GM12878 (cell line): ENCODE measurements around the gene GABBR2. TPM values are rescaled to one million over a fixed set of nuclear protein-coding genes. Genes with fewer than 3 reads are reported as not detected.

Experiments used
- ATAC-seq: fragments of 200-7000 bp; cut with Tn5 transposase; 3 replicates; pipeline ENCODE4 v1.9.1; 2020; ENCODE audit warnings: mild to moderate bottlenecking, moderate library complexity
- BruUV-seq: library from RNA; stranded (reverse); fragments of 400-500 nt; replicated peaks from 2 replicates; lab custom pipeline; 2021; lab: Mats Ljungman, UMichigan
- CTCF ChIA-PET: fragments of 300-600 bp; sonication (Branson Sonifier 250); formaldehyde crosslinking; extraction: SDS; loops from one replicate; lab custom pipeline; 2021; ENCODE audit warnings: inconsistent platforms; lab: Yijun Ruan, JAX
- POLR2A ChIA-PET: fragments of 350-600 bp; formaldehyde crosslinking; extraction: SDS; loops from one replicate; lab custom pipeline; 2021; ENCODE audit warnings: inconsistent platforms; lab: Charles Lee
- RAD21 ChIA-PET: fragments of 300-600 bp; sonication (Branson Sonifier 250); formaldehyde crosslinking; loops from one replicate; lab custom pipeline; 2023; ENCODE audit warnings: antibody characterized with exemption; ENCODE audit not compliant: unreplicated experiment; lab: Charles Lee
- SMC1A ChIA-PET: fragments of 300-600 bp; sonication (Branson Sonifier 250); formaldehyde crosslinking; loops from one replicate; lab custom pipeline; 2023; ENCODE audit not compliant: unreplicated experiment, uncharacterized antibody; lab: Charles Lee
- DNase-seq: peaks from one replicate; pipeline ENCODE4 v3.0.0-alpha.2; 2011; ENCODE audit warnings: low read depth, low spot score
- FAIRE-seq: peaks from 3 replicates; lab custom pipeline; 2011; peaks lifted over from hg19 to GRCh38; lab: Jason Lieb, UNC
- H2AFZ ChIP-seq: 2 replicates; pipeline ENCODE4 v1.6.0; 2011; ENCODE audit warnings: low read depth, low read length, control low read depth; ENCODE audit not compliant: control insufficient read depth
- H3K27ac ChIP-seq: 2 replicates; pipeline ENCODE4 v1.5.1; 2011; ENCODE audit warnings: control low read depth; ENCODE audit not compliant: control insufficient read depth, insufficient read depth
- H3K27me3 ChIP-seq, 2 experiments: replicated peaks in 1 of 2; 2 replicates each; pipeline versions ENCODE4 v1.6.0 to v1.6.1; 2011; ENCODE audit warnings: low read length in 1 of 2; ENCODE audit not compliant: control insufficient read depth in 2 of 2, insufficient read depth in 2 of 2
- H3K36me3 ChIP-seq, 2 experiments: 2 replicates each; pipeline ENCODE4 v1.5.1; 2011; ENCODE audit warnings: low read length in 1 of 2; ENCODE audit not compliant: control insufficient read depth in 2 of 2, insufficient read depth in 2 of 2
- H3K4me1 ChIP-seq: 2 replicates; pipeline ENCODE4 v1.6.1; 2011; ENCODE audit warnings: mild to moderate bottlenecking, low read length, moderate library complexity, mixed read lengths; ENCODE audit not compliant: control insufficient read depth, insufficient read depth
- H3K4me2 ChIP-seq: 2 replicates; pipeline ENCODE4 v1.6.0; 2011; ENCODE audit warnings: control low read depth; ENCODE audit not compliant: control insufficient read depth, insufficient read depth
- H3K4me3 ChIP-seq: fragments of 200-600 bp; sonication (generic); 2 replicates; pipeline ENCODE4 v1.5.1; 2016
- H3K79me2 ChIP-seq: 2 replicates; pipeline ENCODE4 v1.6.0; 2011; ENCODE audit warnings: low read length; ENCODE audit not compliant: control insufficient read depth, insufficient read depth
- H3K9ac ChIP-seq: 2 replicates; pipeline ENCODE4 v1.8.0; 2011; ENCODE audit warnings: low read length, control low read depth, mixed read lengths; ENCODE audit not compliant: control insufficient read depth, insufficient read depth
- H3K9me3 ChIP-seq: replicated peaks from 3 replicates; pipeline ENCODE4 v1.5.1; 2011; ENCODE audit warnings: mild to moderate bottlenecking, low read length; ENCODE audit not compliant: control insufficient read depth, insufficient read depth
- H4K20me1 ChIP-seq: 2 replicates; pipeline ENCODE4 v1.6.0; 2011; ENCODE audit not compliant: control insufficient read depth, insufficient read depth
- ATF2 ChIP-seq: IDR thresholded peaks from 2 replicates; pipeline ENCODE4 v1.6.1; 2012; ENCODE audit warnings: low read length, inconsistent platforms
- CREB1 ChIP-seq: IDR thresholded peaks from 2 replicates; pipeline ENCODE4 v1.6.1; 2012; ENCODE audit warnings: low read depth, mild to moderate bottlenecking, inconsistent platforms
- E2F8 ChIP-seq: fragments of 450-650 bp; IDR thresholded peaks from 2 replicates; pipeline ENCODE4 v1.6.1; 2018; ENCODE audit warnings: mild to moderate bottlenecking, low read depth, moderate library complexity; ENCODE audit not compliant: partially characterized antibody
- NR2C2 ChIP-seq: IDR thresholded peaks from 2 replicates; pipeline ENCODE4 v1.6.1; 2011; ENCODE audit warnings: borderline replicate concordance, low read depth; ENCODE audit not compliant: control insufficient read depth, insufficient read length
- POLR2AphosphoS2 ChIP-seq: IDR thresholded peaks from 2 replicates; pipeline ENCODE4 v1.6.1; 2011; ENCODE audit warnings: low read depth, mild to moderate bottlenecking, low read length, improper control_type of control experiment, moderate library complexity
- RCOR1 ChIP-seq: conservative IDR thresholded peaks from 2 replicates; pipeline ENCODE4 v1.6.1; 2012; ENCODE audit warnings: low read depth, low read length, improper control_type of control experiment
- RELA ChIP-seq: fragments of 450-650 bp; IDR thresholded peaks from 2 replicates; pipeline ENCODE4 v1.8.0; 2014; ENCODE audit warnings: borderline replicate concordance; ENCODE audit not compliant: partially characterized antibody
- SMARCA5 ChIP-seq: fragments of 450-650 bp; IDR thresholded peaks from 2 replicates; pipeline ENCODE4 v1.6.1; 2017; ENCODE audit warnings: mild to moderate bottlenecking
- SPI1 ChIP-seq: IDR thresholded peaks from 2 replicates; pipeline ENCODE4 v1.6.1; 2011; ENCODE audit warnings: low read depth, mild to moderate bottlenecking, low read length, moderate library complexity, borderline replicate concordance; ENCODE audit not compliant: insufficient read depth
- SREBF1 ChIP-seq: IDR thresholded peaks from 2 replicates; pipeline ENCODE4 v1.6.1; 2012; ENCODE audit warnings: mild to moderate bottlenecking, low read length
- SREBF2 ChIP-seq: IDR thresholded peaks from 2 replicates; pipeline ENCODE4 v1.6.1; 2012; ENCODE audit warnings: mild to moderate bottlenecking, low read length
- TAF1 ChIP-seq: IDR thresholded peaks from 2 replicates; pipeline ENCODE4 v1.6.1; 2011; ENCODE audit warnings: mild to moderate bottlenecking, low read depth, low read length, borderline replicate concordance
- WGBS: methylation state at CpG from one replicate; pipeline ENCODE4 v1.1.6; 2016; ENCODE audit warnings: low lambda C conversion rate; ENCODE audit not compliant: insufficient replicate concordance, insufficient coverage; ENCODE audit errors: missing lambda C conversion rate; 5-methylcytosine and 5-hydroxymethylcytosine counted together
- in situ Hi-C: fragments of 300-500 bp; cut with MboI; formaldehyde crosslinking; loops from 9 replicates; pipeline ENCODE4 v1.14.3; 2018; ENCODE audit warnings: mixed read lengths
- intact Hi-C: fragments of 100-400 bp; cut with micrococcal nuclease; formaldehyde crosslinking; loops from one replicate; pipeline ENCODE4 v1.14.2; 2022; ENCODE audit not compliant: unreplicated experiment
- polyA plus RNA-seq, 11 experiments: library from polyadenylated mRNA; depleted of rRNA in 4 of 11; unstranded in 6 of 11; stranded (reverse) in 5 of 11; fragments of >200 nt; fragmentation: Nextera tagmentation in 4 of 11; fragmentation: Illumina TruSeq in 1 of 11; extraction: Ambion mirVana in 4 of 11; extraction: Trizol in 1 of 11; gene quantifications; 1 replicate in 1 of 11; 2 replicates in 10 of 11; pipeline versions ENCODE4 v1.2.1 to v1.2.3, GENCODE V29; 2011 to 2016; ENCODE audit warnings: inconsistent platforms in 2 of 11, missing spikeins in 2 of 11, low read depth in 1 of 11
- total RNA-seq, 4 experiments: library from RNA; depleted of rRNA in 3 of 4; stranded (reverse); fragments of >200 nt in 3 of 4; fragmentation: Illumina TruSeq in 1 of 4; extraction: Trizol in 1 of 4; gene quantifications; 2 replicates each; pipeline versions ENCODE4 v1.2.1 to v1.2.3, GENCODE V29; 2013 to 2021
- TF ChIP-seq, protein P1 (sequence below): fragments of 450-650 bp; formaldehyde crosslinking; IDR thresholded peaks from 2 replicates; pipeline ENCODE4 v1.5.0; 2022; ENCODE audit warnings: mild to moderate bottlenecking, missing genetic modification characterization

The GABBR2 gene
- total and polyA plus RNA-seq, 10 of the 15 experiments (the other 5 are each of a cell fraction or from before 2014, with no cell fraction given), result 0.02 to 2.2 (median 0.06) TPM; not detected in 2

- Histone ChIP-seq H3K9ac (no peak overlapping the region), H3K27me3 (peaks cover 0 to 5% of the 10 kb centered on the region in 2 experiments; a peak in 1 of 4 replicates), H4K20me1 (no peaks in the 10 kb centered on the region), H3K27ac (no peak overlapping the region), H3K4me3 (no peak overlapping the region), H3K4me1 (no peaks in the 10 kb centered on the region), H2AFZ (no peak overlapping the region), H3K9me3 (no peaks in the 10 kb centered on the region; the same call in 2 of the 3 replicates), H3K36me3 (no peaks in the 10 kb centered on the region), H3K4me2 (no peak overlapping the region), H3K79me2 (no peaks in the 10 kb centered on the region)
- ChIA-PET CTCF (no interaction called here), SMC1A (no interaction called here), POLR2A (no interaction called here), RAD21 (no interaction called here)
- in situ Hi-C loops (no loop called here), intact Hi-C loops (no loop called here)
- WGBS, result 6% methylated on average over 3 of the region's 3 CpGs
- no TSS peak for BruUV-seq
- ATAC-seq (no peak), DNase-seq (no peak), FAIRE-seq (no peak)
- TF ChIP-seq SREBF1 (no peak), NR2C2 (no peak), POLR2AphosphoS2 (no peak), SPI1 (no peak), TAF1 (no peak), SMARCA5 (no peak), CREB1 (no peak), RELA (no peak), E2F8 (no peak), RCOR1 (no peak), SREBF2 (no peak), ATF2 (no peak)
- TF ChIP-seq, protein P1, sequence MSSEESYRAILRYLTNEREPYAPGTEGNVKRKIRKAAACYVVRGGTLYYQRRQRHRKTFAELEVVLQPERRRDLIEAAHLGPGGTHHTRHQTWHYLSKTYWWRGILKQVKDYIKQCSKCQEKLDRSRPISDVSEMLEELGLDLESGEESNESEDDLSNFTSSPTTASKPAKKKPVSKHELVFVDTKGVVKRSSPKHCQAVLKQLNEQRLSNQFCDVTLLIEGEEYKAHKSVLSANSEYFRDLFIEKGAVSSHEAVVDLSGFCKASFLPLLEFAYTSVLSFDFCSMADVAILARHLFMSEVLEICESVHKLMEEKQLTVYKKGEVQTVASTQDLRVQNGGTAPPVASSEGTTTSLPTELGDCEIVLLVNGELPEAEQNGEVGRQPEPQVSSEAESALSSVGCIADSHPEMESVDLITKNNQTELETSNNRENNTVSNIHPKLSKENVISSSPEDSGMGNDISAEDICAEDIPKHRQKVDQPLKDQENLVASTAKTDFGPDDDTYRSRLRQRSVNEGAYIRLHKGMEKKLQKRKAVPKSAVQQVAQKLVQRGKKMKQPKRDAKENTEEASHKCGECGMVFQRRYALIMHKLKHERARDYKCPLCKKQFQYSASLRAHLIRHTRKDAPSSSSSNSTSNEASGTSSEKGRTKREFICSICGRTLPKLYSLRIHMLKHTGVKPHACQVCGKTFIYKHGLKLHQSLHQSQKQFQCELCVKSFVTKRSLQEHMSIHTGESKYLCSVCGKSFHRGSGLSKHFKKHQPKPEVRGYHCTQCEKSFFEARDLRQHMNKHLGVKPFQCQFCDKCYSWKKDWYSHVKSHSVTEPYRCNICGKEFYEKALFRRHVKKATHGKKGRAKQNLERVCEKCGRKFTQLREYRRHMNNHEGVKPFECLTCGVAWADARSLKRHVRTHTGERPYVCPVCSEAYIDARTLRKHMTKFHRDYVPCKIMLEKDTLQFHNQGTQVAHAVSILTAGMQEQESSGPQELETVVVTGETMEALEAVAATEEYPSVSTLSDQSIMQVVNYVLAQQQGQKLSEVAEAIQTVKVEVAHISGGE (CRISPR knock-in tag), result no peak
Measured at GRCh38 chr9:98471185-98471584, 237.6 kb downstream of the GABBR2 start.
